Measurements from ENCODE around the gene GDPD5.

The GDPD5 gene

GRCh38 chr11:75516140-75516539 is 9.6 kb downstream of the GDPD5 start:
- TF ChIP-seq, protein P1, sequence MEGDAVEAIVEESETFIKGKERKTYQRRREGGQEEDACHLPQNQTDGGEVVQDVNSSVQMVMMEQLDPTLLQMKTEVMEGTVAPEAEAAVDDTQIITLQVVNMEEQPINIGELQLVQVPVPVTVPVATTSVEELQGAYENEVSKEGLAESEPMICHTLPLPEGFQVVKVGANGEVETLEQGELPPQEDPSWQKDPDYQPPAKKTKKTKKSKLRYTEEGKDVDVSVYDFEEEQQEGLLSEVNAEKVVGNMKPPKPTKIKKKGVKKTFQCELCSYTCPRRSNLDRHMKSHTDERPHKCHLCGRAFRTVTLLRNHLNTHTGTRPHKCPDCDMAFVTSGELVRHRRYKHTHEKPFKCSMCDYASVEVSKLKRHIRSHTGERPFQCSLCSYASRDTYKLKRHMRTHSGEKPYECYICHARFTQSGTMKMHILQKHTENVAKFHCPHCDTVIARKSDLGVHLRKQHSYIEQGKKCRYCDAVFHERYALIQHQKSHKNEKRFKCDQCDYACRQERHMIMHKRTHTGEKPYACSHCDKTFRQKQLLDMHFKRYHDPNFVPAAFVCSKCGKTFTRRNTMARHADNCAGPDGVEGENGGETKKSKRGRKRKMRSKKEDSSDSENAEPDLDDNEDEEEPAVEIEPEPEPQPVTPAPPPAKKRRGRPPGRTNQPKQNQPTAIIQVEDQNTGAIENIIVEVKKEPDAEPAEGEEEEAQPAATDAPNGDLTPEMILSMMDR (IDR thresholded peaks at IDR 0.05; ENCODE audit: insufficient read depth, low read length, poor library complexity, severe bottlenecking), result no peak
- TF ChIP-seq EZH2phosphoT487 (conservative IDR thresholded peaks at IDR 0.05; ENCODE audit: low read length), result no peak
- Histone ChIP-seq H3K79me2 (ENCODE audit: insufficient read depth, low read length) (no peaks in the 10 kb centered on the region), H3F3A (ENCODE audit: insufficient read depth) (no peaks in the 10 kb centered on the region), H3K4me2 (ENCODE audit: low read depth, low read length, poor library complexity, severe bottlenecking) (no peak overlapping the region), H3K9ac (ENCODE audit: low read length) (no peak overlapping the region), H3K27ac (ENCODE audit: low read depth, low read length) (no peak overlapping the region), H3K9me3 (ENCODE audit: insufficient read depth, low read length) (no peaks in the 10 kb centered on the region), H3K4me3 (ENCODE audit: insufficient read depth, low read length, poor library complexity, severe bottlenecking) (no peak overlapping the region), H3K9me2 (replicated peaks; ENCODE audit: insufficient read depth, low read length) (no peaks in the 10 kb centered on the region), H3K36me3 (ENCODE audit: low read length) (no peaks in the 10 kb centered on the region), H3K27me3 (ENCODE audit: low read length) (no peaks in the 10 kb centered on the region), H2AFZ (ENCODE audit: low read depth, low read length, severe bottlenecking) (no peak overlapping the region), H4K20me1 (ENCODE audit: low read depth, low read length) (no peaks in the 10 kb centered on the region)

GRCh38 chr11:75514596-75514995 is 11.1 kb downstream of the GDPD5 start:
- no peak for TF ChIP-seq EZH2phosphoT487 (conservative IDR thresholded peaks at IDR 0.05; ENCODE audit: low read length)
- TF ChIP-seq, protein P1 (IDR thresholded peaks at IDR 0.05; ENCODE audit: insufficient read depth, low read length, poor library complexity, severe bottlenecking), result no peak
- Histone ChIP-seq H3K79me2 (ENCODE audit: insufficient read depth, low read length) (no peaks in the 10 kb centered on the region), H3F3A (ENCODE audit: insufficient read depth) (no peaks in the 10 kb centered on the region), H2AFZ (ENCODE audit: low read depth, low read length, severe bottlenecking) (no peak overlapping the region), H3K9me2 (replicated peaks; ENCODE audit: insufficient read depth, low read length) (no peaks in the 10 kb centered on the region), H3K9ac (ENCODE audit: low read length) (no peak overlapping the region), H3K27me3 (ENCODE audit: low read length) (no peaks in the 10 kb centered on the region), H3K4me2 (ENCODE audit: low read depth, low read length, poor library complexity, severe bottlenecking) (no peak overlapping the region), H3K36me3 (ENCODE audit: low read length) (no peaks in the 10 kb centered on the region), H3K9me3 (ENCODE audit: insufficient read depth, low read length) (no peaks in the 10 kb centered on the region), H4K20me1 (ENCODE audit: low read depth, low read length) (no peaks in the 10 kb centered on the region), H3K4me3 (ENCODE audit: insufficient read depth, low read length, poor library complexity, severe bottlenecking) (no peak overlapping the region), H3K27ac (ENCODE audit: low read depth, low read length) (no peak overlapping the region)

- H3K27ac ChIP-seq (ENCODE audit: low read depth, low read length), result no peak overlapping the region
- H3K36me3 ChIP-seq (ENCODE audit: low read length), result no peaks in the 10 kb centered on the region
- H2AFZ ChIP-seq (ENCODE audit: low read depth, low read length, severe bottlenecking), result no peak overlapping the region
- no peak overlapping the region for H3K9ac ChIP-seq (ENCODE audit: low read length)
- H3K27me3 ChIP-seq (ENCODE audit: low read length), result no peaks in the 10 kb centered on the region
- H3K79me2 ChIP-seq (ENCODE audit: insufficient read depth, low read length), result no peaks in the 10 kb centered on the region
- no peaks in the 10 kb centered on the region for H3F3A ChIP-seq (ENCODE audit: insufficient read depth)
- H3K9me2 ChIP-seq (replicated peaks; ENCODE audit: insufficient read depth, low read length), result no peaks in the 10 kb centered on the region
- no peaks in the 10 kb centered on the region for H3K9me3 ChIP-seq (ENCODE audit: insufficient read depth, low read length)
- no peaks in the 10 kb centered on the region for H4K20me1 ChIP-seq (ENCODE audit: low read depth, low read length)
- H3K4me3 ChIP-seq (ENCODE audit: insufficient read depth, low read length, poor library complexity, severe bottlenecking), result no peak overlapping the region
- H3K4me2 ChIP-seq (ENCODE audit: low read depth, low read length, poor library complexity, severe bottlenecking), result no peak overlapping the region
- no peak for TF ChIP-seq EZH2phosphoT487 (conservative IDR thresholded peaks at IDR 0.05; ENCODE audit: low read length)
- TF ChIP-seq, protein P1 (IDR thresholded peaks at IDR 0.05; ENCODE audit: insufficient read depth, low read length, poor library complexity, severe bottlenecking), result no peak
Observed at GRCh38 chr11:75513250-75513649, 12.5 kb downstream of the GDPD5 start.

- Histone ChIP-seq H3K9ac (ENCODE audit: low read length) (no peak overlapping the region), H3K27ac (ENCODE audit: low read depth, low read length) (no peak overlapping the region), H3K27me3 (ENCODE audit: low read length) (no peaks in the 10 kb centered on the region), H4K20me1 (ENCODE audit: low read depth, low read length) (no peaks in the 10 kb centered on the region), H3K4me3 (ENCODE audit: insufficient read depth, low read length, poor library complexity, severe bottlenecking) (no peak overlapping the region), H3K9me3 (ENCODE audit: insufficient read depth, low read length) (no peaks in the 10 kb centered on the region), H3F3A (ENCODE audit: insufficient read depth) (no peaks in the 10 kb centered on the region), H3K4me2 (ENCODE audit: low read depth, low read length, poor library complexity, severe bottlenecking) (no peak overlapping the region), H3K79me2 (ENCODE audit: insufficient read depth, low read length) (no peaks in the 10 kb centered on the region), H3K9me2 (replicated peaks; ENCODE audit: insufficient read depth, low read length) (no peaks in the 10 kb centered on the region), H2AFZ (ENCODE audit: low read depth, low read length, severe bottlenecking) (no peak overlapping the region), H3K36me3 (ENCODE audit: low read length) (no peaks in the 10 kb centered on the region)
- TF ChIP-seq, protein P1 (IDR thresholded peaks at IDR 0.05; ENCODE audit: insufficient read depth, low read length, poor library complexity, severe bottlenecking), result no peak
- no peak for TF ChIP-seq EZH2phosphoT487 (conservative IDR thresholded peaks at IDR 0.05; ENCODE audit: low read length)
Observed at GRCh38 chr11:75510723-75511019, 15.1 kb downstream of the GDPD5 start.
